GM23338 (cell line): Measurements from ENCODE around the gene CPM. TPM values are rescaled to one million over a fixed set of nuclear protein-coding genes. Genes with fewer than 3 reads are reported as not detected.

Experiments
- ATAC-seq: fragments of 200-7000 bp; cut with Tn5 transposase; 3 replicates; pipeline ENCODE4 v1.9.1; 2020
- DNase-seq: peaks from one replicate; pipeline ENCODE4 v3.0.0-alpha.2; 2015; ENCODE audit warnings: low spot score
- H2AFZ ChIP-seq: fragments of 200-600 bp; sonication (generic); 2 replicates; pipeline ENCODE4 v1.8.0; 2016; ENCODE audit warnings: antibody characterized with exemption, mild to moderate bottlenecking, moderate library complexity
- H3F3A ChIP-seq: fragments of 200-600 bp; sonication (generic); replicated peaks from 2 replicates; pipeline ENCODE4 v1.8.0; 2017; ENCODE audit warnings: antibody characterized with exemption, mixed run types, low read depth
- H3K27ac ChIP-seq: fragments of 200-600 bp; sonication (generic); 2 replicates; pipeline ENCODE4 v1.6.1; 2016; ENCODE audit warnings: low read depth
- H3K27me3 ChIP-seq: fragments of 200-600 bp; sonication (generic); 2 replicates; pipeline ENCODE4 v1.8.0; 2016; ENCODE audit warnings: mild to moderate bottlenecking, mixed run types, moderate library complexity; ENCODE audit not compliant: insufficient read depth
- H3K36me3 ChIP-seq: fragments of 200-600 bp; sonication (generic); 2 replicates; pipeline ENCODE4 v1.8.0; 2016; ENCODE audit warnings: mild to moderate bottlenecking; ENCODE audit not compliant: insufficient read depth
- H3K4me1 ChIP-seq: fragments of 200-600 bp; sonication (generic); 2 replicates; pipeline ENCODE4 v1.8.0; 2016; ENCODE audit warnings: mild to moderate bottlenecking, moderate library complexity; ENCODE audit not compliant: insufficient read depth
- H3K4me2 ChIP-seq: fragments of 200-600 bp; sonication (generic); 2 replicates; pipeline ENCODE4 v1.7.1; 2017; ENCODE audit warnings: mixed run types
- H3K4me3 ChIP-seq: fragments of 200-600 bp; sonication (generic); 2 replicates; pipeline ENCODE4 v1.6.1; 2016; ENCODE audit warnings: mixed run types
- H3K79me2 ChIP-seq: fragments of 200-600 bp; sonication (generic); replicated peaks from 2 replicates; pipeline ENCODE4 v1.8.0; 2017; ENCODE audit warnings: mild to moderate bottlenecking; ENCODE audit not compliant: insufficient read depth
- H3K9me2 ChIP-seq: fragments of 200-600 bp; sonication (generic); 2 replicates; pipeline ENCODE4 v1.8.0; 2017; ENCODE audit not compliant: insufficient read depth
- H4K20me1 ChIP-seq: fragments of 200-600 bp; sonication (generic); replicated peaks from 2 replicates; pipeline ENCODE4 v1.8.0; 2017; ENCODE audit warnings: mild to moderate bottlenecking; ENCODE audit not compliant: insufficient read depth
- H3K27ac Mint-ChIP-seq: 2 replicates; pipeline ENCODE4 v1.8.0; 2020; ENCODE audit warnings: inconsistent platforms, mild to moderate bottlenecking, moderate library complexity, mixed read lengths
- H3K27me3 Mint-ChIP-seq: 3 replicates; pipeline ENCODE4 v1.8.0; 2022; ENCODE audit warnings: low read depth, mild to moderate bottlenecking, moderate library complexity, mixed read lengths, inconsistent platforms; ENCODE audit not compliant: insufficient read depth, poor library complexity
- H3K36me3 Mint-ChIP-seq: 3 replicates; pipeline ENCODE4 v1.8.0; 2021; ENCODE audit warnings: low read depth, mild to moderate bottlenecking, inconsistent platforms, moderate library complexity, mixed read lengths
- H3K4me1 Mint-ChIP-seq: 3 replicates; pipeline ENCODE4 v1.8.0; 2020; ENCODE audit warnings: mild to moderate bottlenecking, inconsistent platforms, mixed read lengths
- H3K4me3 Mint-ChIP-seq: 3 replicates; pipeline ENCODE4 v1.8.0; 2021; ENCODE audit warnings: moderate library complexity, mild to moderate bottlenecking, inconsistent platforms, mixed read lengths
- H3K9me3 Mint-ChIP-seq: 3 replicates; pipeline ENCODE4 v1.8.0; 2020; ENCODE audit warnings: moderate library complexity, mild to moderate bottlenecking, inconsistent platforms, mixed read lengths
- CREB1 ChIP-seq: fragments of 250-450 bp; sonication (Bioruptor Pico); IDR thresholded peaks from 2 replicates; pipeline ENCODE4 v1.5.0; 2020; ENCODE audit warnings: low read depth, mild to moderate bottlenecking, moderate library complexity
- CTCF ChIP-seq, 2 experiments: fragments of 200-600 bp in 1 of 2; sonication (generic) in 1 of 2; conservative IDR thresholded peaks; 2 replicates each; pipeline versions ENCODE4 v1.5.1 to v1.6.1; 2016 to 2017; ENCODE audit warnings: antibody characterized with exemption in 2 of 2, low read depth in 2 of 2, mild to moderate bottlenecking in 2 of 2, moderate library complexity in 1 of 2
- ETS1 ChIP-seq: IDR thresholded peaks from 2 replicates; pipeline ENCODE4 v1.6.1; 2016; ENCODE audit warnings: antibody characterized with exemption
- EZH2phosphoT487 ChIP-seq: fragments of 200-600 bp; sonication (generic); IDR thresholded peaks from one replicate; pipeline ENCODE4 v1.8.1; 2018; ENCODE audit warnings: antibody characterized with exemption; ENCODE audit not compliant: unreplicated experiment
- POLR2AphosphoS5 ChIP-seq: IDR thresholded peaks from 2 replicates; pipeline ENCODE4 v1.6.1; 2016; ENCODE audit warnings: antibody characterized with exemption, low read depth
- REST ChIP-seq: IDR thresholded peaks from one replicate; pipeline ENCODE4 v1.6.1; 2018; ENCODE audit warnings: antibody characterized with exemption; ENCODE audit not compliant: unreplicated experiment
- STAT1 ChIP-seq: IDR thresholded peaks from one replicate; pipeline ENCODE4 v1.6.1; 2016; ENCODE audit warnings: antibody characterized with exemption; ENCODE audit not compliant: unreplicated experiment
- ZNF114 ChIP-seq: fragments of 250-450 bp; sonication (Bioruptor Pico); IDR thresholded peaks from 2 replicates; pipeline ENCODE4 v1.5.0; 2020; ENCODE audit warnings: mild to moderate bottlenecking, moderate library complexity
- ZNF331 ChIP-seq: fragments of 250-450 bp; sonication (Bioruptor Pico); IDR thresholded peaks from 2 replicates; pipeline ENCODE4 v1.5.0; 2020; ENCODE audit warnings: low read depth, mild to moderate bottlenecking, moderate library complexity
- ZNF462 ChIP-seq: fragments of 250-450 bp; sonication (Bioruptor Pico); IDR thresholded peaks from 2 replicates; pipeline ENCODE4 v1.5.0; 2020; ENCODE audit warnings: mild to moderate bottlenecking, moderate library complexity
- polyA plus RNA-seq: library from polyadenylated mRNA; unstranded; fragments of >200 nt; fragmentation: Nextera tagmentation; extraction: Ambion mirVana; gene quantifications from 2 replicates; pipeline ENCODE4 v1.2.1, GENCODE V29; 2016
- total RNA-seq: library from RNA; depleted of rRNA; stranded (reverse); fragments of >200 nt; shearing (Covaris generic); gene quantifications from 2 replicates; pipeline ENCODE4 v1.2.3, GENCODE V29; 2014

CPM gene
- total and polyA plus RNA-seq, 2 experiments from 2014 or later: 0.37 to 5.8 TPM

GRCh38 chr12:68918960-68919359, 14.0 kb downstream of the CPM start (continued):
- TF ChIP-seq ZNF462 (CRISPR knock-in tag) (no peak), STAT1 (no peak), REST (no peak)

- Mint-ChIP-seq H3K27ac (no peak overlapping the region), H3K9me3 (no peaks in the 10 kb centered on the region), H3K4me3 (no peak overlapping the region), H3K36me3 (no peaks in the 10 kb centered on the region), H3K4me1 (no peaks in the 10 kb centered on the region), H3K27me3 (no peaks in the 10 kb centered on the region)
- no peaks in the 10 kb centered on the region for H3F3A ChIP-seq
- no peaks in the 10 kb centered on the region for H3K4me1 ChIP-seq
- no peaks in the 10 kb centered on the region for H3K79me2 ChIP-seq
- ATAC-seq (no peak), DNase-seq (no peak)
- no peaks in the 10 kb centered on the region for H3K36me3 ChIP-seq
- H3K4me2 ChIP-seq: no peak overlapping the region
- H4K20me1 ChIP-seq: no peaks in the 10 kb centered on the region; the same call in 1 of the 2 replicates
- H3K27me3 ChIP-seq: no peaks in the 10 kb centered on the region
- no peak overlapping the region for H2AFZ ChIP-seq
- H3K27ac ChIP-seq: no peak overlapping the region
- no peaks in the 10 kb centered on the region; the same call in 1 of the 2 replicates for H3K9me2 ChIP-seq
- no peak overlapping the region for H3K4me3 ChIP-seq
- TF ChIP-seq ETS1: no peak
- no peak for TF ChIP-seq CREB1 (CRISPR knock-in tag)
- TF ChIP-seq POLR2AphosphoS5: no peak
- TF ChIP-seq STAT1: no peak
- no peak for TF ChIP-seq CTCF (conservative IDR thresholded peaks at IDR 0.05; ENCODE audit: low read depth in 2 of 2)
- TF ChIP-seq EZH2phosphoT487: no peak
- TF ChIP-seq ZNF331 (CRISPR knock-in tag): no peak
- TF ChIP-seq ZNF114 (CRISPR knock-in tag): no peak
Measured at GRCh38 chr12:68915055-68915454, 17.9 kb downstream of the CPM start.
